ENCODE data around the gene LAMB2.

LAMB2 gene

DNA sequence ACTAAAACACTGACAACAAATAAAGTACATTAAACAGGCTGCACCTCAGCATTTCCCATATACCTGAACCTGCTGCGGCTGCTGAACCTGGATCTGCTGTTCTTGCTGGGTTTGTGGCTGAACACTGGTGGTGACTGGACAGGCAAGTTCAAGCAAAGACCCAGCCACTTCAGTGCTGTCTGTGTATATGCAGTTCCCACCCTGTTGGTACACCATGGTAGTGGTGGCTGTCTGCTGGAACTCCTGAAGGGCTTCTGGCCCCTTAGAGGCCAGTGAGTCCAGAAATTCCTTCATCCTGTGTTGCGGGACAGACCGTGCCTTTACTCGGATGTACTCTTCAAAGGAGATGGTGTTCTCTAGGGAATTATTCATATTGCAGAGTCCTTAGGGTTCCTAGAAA lies 56.2 kb downstream of the LAMB2 start:
- TF ChIP-seq TCF4 (CRISPR knock-in tag; IDR thresholded peaks at IDR 0.05; ENCODE audit: borderline replicate concordance) (no peak), ZNF565 (CRISPR knock-in tag; conservative IDR thresholded peaks at IDR 0.05; ENCODE audit: low read depth) (no peak), ZNF8 (CRISPR knock-in tag; IDR thresholded peaks at IDR 0.05) (no peak), ISL1 (CRISPR knock-in tag; IDR thresholded peaks at IDR 0.05) (no peak), POU6F1 (CRISPR knock-in tag; IDR thresholded peaks at IDR 0.05; ENCODE audit: borderline replicate concordance, low read depth) (no peak), ZNF70 (CRISPR knock-in tag; IDR thresholded peaks at IDR 0.05) (no peak), TSHZ2 (CRISPR knock-in tag; IDR thresholded peaks at IDR 0.05) (no peak), TOX (CRISPR knock-in tag; IDR thresholded peaks at IDR 0.05; ENCODE audit: borderline replicate concordance) (no peak), ARNTL (CRISPR knock-in tag; IDR thresholded peaks at IDR 0.05; ENCODE audit: borderline replicate concordance, low read depth) (no peak), ESRRG (CRISPR knock-in tag; IDR thresholded peaks at IDR 0.05) (no peak), PPARA (CRISPR knock-in tag; IDR thresholded peaks at IDR 0.05; ENCODE audit: borderline replicate concordance) (no peak), RARB (CRISPR knock-in tag; IDR thresholded peaks at IDR 0.05) (no peak), ZC3H10 (CRISPR knock-in tag; IDR thresholded peaks at IDR 0.05) (no peak), CREB5 (CRISPR knock-in tag; IDR thresholded peaks at IDR 0.05; ENCODE audit: low read depth) (no peak), SNAI2 (CRISPR knock-in tag; IDR thresholded peaks at IDR 0.05) (no peak), ZFP3 (CRISPR knock-in tag; IDR thresholded peaks at IDR 0.05) (no peak)
- TF ChIP-seq, protein P1, sequence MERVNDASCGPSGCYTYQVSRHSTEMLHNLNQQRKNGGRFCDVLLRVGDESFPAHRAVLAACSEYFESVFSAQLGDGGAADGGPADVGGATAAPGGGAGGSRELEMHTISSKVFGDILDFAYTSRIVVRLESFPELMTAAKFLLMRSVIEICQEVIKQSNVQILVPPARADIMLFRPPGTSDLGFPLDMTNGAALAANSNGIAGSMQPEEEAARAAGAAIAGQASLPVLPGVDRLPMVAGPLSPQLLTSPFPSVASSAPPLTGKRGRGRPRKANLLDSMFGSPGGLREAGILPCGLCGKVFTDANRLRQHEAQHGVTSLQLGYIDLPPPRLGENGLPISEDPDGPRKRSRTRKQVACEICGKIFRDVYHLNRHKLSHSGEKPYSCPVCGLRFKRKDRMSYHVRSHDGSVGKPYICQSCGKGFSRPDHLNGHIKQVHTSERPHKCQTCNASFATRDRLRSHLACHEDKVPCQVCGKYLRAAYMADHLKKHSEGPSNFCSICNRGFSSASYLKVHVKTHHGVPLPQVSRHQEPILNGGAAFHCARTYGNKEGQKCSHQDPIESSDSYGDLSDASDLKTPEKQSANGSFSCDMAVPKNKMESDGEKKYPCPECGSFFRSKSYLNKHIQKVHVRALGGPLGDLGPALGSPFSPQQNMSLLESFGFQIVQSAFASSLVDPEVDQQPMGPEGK (CRISPR knock-in tag; IDR thresholded peaks at IDR 0.05; ENCODE audit: borderline replicate concordance), result no peak
- ATAC-seq, result no peak

GRCh38 chr3:49076116-49076515 lies 56.7 kb downstream of the LAMB2 start:
- TF ChIP-seq ZNF70 (CRISPR knock-in tag; IDR thresholded peaks at IDR 0.05) (no peak), GLIS3 (CRISPR knock-in tag; IDR thresholded peaks at IDR 0.05) (no peak), ESRRG (CRISPR knock-in tag; IDR thresholded peaks at IDR 0.05) (no peak), RARB (CRISPR knock-in tag; IDR thresholded peaks at IDR 0.05) (no peak), ZC3H10 (CRISPR knock-in tag; IDR thresholded peaks at IDR 0.05) (no peak), POU6F1 (CRISPR knock-in tag; IDR thresholded peaks at IDR 0.05; ENCODE audit: borderline replicate concordance, low read depth) (no peak), ZNF8 (CRISPR knock-in tag; IDR thresholded peaks at IDR 0.05) (no peak), ZNF565 (CRISPR knock-in tag; conservative IDR thresholded peaks at IDR 0.05; ENCODE audit: low read depth) (no peak), OSR1 (CRISPR knock-in tag; IDR thresholded peaks at IDR 0.05) (no peak), ARNTL (CRISPR knock-in tag; IDR thresholded peaks at IDR 0.05; ENCODE audit: borderline replicate concordance, low read depth) (no peak), BACH2 (CRISPR knock-in tag; IDR thresholded peaks at IDR 0.05; ENCODE audit: borderline replicate concordance) (no peak), PPARA (CRISPR knock-in tag; IDR thresholded peaks at IDR 0.05; ENCODE audit: borderline replicate concordance) (no peak), ISL1 (CRISPR knock-in tag; IDR thresholded peaks at IDR 0.05) (no peak), CSDC2 (CRISPR knock-in tag; IDR thresholded peaks at IDR 0.05) (no peak), SNAI2 (CRISPR knock-in tag; IDR thresholded peaks at IDR 0.05) (no peak), CREB5 (CRISPR knock-in tag; IDR thresholded peaks at IDR 0.05; ENCODE audit: low read depth) (no peak), TOX (CRISPR knock-in tag; IDR thresholded peaks at IDR 0.05; ENCODE audit: borderline replicate concordance) (no peak), TSHZ2 (CRISPR knock-in tag; IDR thresholded peaks at IDR 0.05) (no peak), ZFP30 (CRISPR knock-in tag; IDR thresholded peaks at IDR 0.05) (no peak)
- TF ChIP-seq, protein P1 (CRISPR knock-in tag; IDR thresholded peaks at IDR 0.05; ENCODE audit: borderline replicate concordance), result no peak
- no peak for ATAC-seq
